Activated T-cell treated with anti-CD3 and anti-CD28 coated beads for 24 hours (primary cell): ENCODE results near the gene PRKCH.

ENCODE experiments used
- DNase-seq: peaks from one replicate; pipeline ENCODE4 v3.0.0-alpha.2; 2020; ENCODE audit warnings: low read depth

The PRKCH gene

DNA sequence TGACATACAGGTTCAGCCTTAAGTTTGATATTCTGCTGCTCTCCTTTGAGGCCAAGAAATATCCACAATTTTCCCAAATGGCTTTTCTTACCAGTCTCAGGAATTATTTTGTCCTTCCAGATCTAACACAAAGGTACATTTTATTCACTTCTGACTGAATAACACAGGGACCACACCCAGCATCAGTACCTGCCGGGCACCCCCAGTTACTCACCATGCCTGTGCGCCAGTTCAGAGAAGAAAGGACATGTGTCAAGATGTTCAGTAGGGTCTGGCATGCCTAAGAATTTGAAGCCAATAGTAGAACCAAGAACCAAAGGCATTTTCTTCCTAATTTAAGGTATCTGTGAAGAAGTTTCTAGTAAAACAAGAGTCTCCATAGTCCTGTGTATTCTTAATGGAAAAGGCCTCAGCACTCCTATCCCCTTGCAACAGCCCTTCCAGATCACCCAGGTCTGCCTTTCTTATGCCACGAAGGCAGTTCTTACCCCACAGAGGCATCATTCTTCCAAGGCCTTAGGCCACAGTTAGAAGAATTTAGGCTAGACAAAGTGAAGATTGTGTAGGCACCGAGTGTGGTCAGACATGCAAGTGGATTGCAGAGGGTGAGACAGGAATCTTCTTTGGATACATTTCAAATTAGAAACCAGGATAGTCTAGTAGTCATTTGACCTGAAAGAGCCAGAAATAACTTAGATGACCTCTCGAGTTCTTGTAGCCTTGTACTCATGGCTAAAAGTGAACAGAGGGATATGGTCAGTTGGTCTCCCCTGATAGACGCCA lies 233.9 kb downstream of the PRKCH start:
- DNase-seq, result no peak

DNA sequence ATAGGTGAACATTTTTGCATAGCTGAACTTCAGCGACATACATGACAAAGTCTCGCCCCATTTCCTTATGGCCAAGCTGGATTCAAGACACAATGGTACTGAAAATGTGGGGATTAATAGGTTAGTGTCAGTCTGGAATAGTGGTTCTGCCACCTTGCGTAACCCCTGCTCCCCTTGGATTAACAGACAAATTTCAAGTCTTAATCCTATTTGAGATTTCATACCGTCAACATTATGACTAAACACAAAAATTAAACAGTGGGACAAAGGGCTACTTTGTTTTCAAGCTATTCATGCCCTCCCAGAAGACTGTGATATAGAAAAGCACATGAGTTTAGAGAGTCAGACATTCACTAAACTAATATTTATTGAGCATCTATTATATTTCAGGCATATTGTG lies 235.1 kb downstream of the PRKCH start:
- DNase-seq, result no peak

DNA sequence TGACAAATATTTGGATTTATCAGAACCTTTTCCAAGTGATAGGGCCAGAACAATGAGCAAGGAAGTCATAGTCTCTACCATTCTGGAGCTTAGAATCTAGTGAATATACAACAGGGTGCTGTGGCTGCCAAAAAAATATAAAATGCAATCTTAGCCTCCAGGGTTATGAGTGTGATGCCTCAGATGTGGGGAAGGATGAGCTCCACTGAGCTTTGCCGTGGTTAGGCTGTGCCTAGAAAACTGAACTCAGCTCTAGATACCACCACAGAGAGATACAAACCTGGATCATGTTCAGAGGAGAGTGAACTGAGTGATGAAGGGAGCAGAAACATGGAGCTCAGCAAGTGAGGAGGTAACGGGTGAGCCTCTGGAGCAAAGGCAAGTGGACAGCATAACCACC lies 235.9 kb downstream of the PRKCH start:
- DNase-seq, result no peak

DNA sequence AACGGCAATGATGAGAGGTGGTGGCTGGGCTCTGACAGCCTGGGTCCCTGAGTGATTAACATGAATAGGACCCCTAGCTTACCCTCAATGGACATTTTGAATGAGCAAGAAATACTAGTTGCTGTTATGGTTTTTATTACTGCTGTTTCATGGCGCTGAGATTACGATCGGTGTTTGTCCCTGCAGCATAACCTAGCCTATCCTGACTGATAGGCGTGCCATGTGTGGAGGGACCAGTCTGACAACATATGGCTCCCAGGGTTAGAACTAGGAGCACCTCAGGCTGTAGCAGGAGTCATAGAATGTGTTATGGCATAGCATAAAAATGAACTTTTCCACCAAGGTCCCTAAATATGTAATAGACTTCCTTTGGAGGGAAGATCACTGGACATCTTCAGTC lies 236.5 kb downstream of the PRKCH start:
- DNase-seq, result no peak

DNA sequence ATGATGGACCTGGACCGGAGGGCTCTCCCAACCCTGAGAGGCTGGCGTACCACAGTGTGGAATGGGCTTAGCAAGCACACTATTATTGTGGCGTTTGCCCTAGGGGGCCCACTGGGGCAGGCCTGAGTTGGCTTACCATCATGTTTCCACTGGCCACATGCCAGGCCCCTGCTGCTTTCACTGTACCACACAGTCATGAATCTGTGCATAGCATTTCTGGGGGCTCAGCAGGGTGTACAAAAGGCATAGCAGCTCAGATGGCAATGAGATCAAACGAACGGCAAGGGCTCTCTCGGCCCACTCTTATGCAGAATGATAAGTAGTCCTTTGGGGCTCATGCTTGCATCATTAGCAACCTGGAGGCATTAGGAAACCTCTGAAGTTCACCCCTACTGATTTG lies 236.9 kb downstream of the PRKCH start:
- DNase-seq, result no peak

DNA sequence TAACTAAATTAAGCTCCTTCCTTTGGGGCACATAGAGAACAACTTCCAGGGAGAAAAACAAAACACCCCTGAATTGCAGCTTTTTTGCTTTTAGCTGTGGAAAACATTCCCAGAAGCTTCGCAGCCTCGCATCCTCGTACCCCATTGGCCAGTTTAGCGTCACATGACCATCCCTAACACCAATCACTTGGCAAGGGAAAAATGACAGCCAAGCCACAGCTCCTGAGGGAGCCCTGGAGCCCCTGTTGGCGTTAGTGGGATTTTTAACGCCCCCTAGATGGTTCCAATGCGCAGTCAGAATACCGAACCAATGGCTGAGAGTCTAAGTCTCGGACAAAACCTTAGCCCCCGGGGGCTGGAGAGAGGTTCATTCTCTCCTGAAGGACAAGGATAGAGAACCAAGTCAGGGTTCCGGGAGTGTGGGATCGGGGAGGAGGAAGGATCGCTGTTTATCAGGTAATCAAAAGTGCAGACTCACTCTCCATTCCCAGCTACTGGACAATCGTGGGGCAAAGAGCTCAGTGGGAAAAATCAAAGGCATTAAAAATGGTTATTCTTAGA lies 238.3 kb downstream of the PRKCH start:
- DNase-seq, result no peak

DNA sequence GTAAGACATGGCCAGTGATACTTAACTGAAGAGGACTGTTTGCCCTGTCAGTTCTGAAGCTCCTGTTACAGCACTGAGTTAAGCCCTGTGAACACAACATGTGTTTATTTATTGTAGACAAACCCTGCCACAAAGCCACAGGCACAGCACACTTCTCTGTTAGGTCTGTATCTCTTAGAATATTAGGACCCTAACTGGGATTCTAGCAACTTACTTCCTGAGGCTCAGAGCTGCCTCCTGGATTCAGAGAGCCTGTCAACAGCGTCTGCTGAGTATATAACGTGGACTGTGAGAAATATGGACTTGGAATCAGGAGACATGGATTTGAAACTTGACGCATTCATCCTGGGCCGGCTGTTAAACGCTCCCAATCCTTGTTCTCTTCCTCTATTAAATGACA lies 238.9 kb downstream of the PRKCH start:
- no peak for DNase-seq

DNA sequence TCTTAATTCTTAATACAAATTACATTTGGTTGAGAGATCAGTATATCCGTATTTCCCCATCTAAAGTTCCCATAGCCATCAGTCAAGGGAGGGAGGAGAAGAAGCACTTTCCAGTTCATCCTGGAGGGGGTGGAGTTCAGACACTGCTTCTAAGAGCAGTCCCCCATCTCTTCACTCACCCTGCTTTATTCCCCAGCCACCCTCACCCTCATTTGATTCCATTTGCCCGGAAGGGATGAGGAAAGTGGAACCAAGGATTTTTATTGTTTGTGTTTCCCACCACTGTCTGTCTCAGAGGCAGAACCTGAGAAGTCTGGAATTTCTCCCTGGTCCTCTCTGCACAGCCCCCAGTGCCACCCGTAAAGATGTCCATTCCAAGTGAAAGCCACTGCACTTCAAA lies 239.7 kb downstream of the PRKCH start:
- DNase-seq, result no peak

DNA sequence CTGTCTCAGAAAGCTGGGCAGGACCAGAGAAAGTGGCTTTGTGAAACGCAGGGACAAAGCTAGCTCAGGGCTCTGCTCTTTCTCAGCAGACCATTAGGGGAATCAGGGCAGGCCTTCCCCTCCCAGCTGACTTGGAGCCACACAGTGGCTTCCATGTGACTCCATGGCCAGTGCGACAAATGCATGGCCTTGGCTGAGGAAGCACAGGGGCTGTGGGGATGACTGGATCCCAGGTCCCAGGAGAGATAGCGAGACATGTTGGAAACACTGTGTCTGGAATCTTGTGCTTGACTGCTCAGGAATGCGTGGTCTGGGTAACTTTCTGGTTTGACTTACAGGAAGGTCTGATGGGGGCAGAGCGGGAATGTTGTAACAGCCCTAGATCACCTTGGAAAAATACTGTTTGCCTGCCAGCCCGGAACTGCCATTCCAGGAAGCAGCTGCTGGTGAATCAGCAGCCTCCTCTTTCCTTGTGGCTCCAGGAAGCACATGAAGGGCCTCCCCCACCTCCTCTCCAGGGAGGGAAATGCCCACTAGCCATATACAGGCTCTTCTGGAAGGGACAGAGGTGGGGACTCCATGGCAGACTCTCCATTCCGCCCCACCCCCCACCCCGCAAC lies 240.4 kb downstream of the PRKCH start:
- no peak for DNase-seq

DNA sequence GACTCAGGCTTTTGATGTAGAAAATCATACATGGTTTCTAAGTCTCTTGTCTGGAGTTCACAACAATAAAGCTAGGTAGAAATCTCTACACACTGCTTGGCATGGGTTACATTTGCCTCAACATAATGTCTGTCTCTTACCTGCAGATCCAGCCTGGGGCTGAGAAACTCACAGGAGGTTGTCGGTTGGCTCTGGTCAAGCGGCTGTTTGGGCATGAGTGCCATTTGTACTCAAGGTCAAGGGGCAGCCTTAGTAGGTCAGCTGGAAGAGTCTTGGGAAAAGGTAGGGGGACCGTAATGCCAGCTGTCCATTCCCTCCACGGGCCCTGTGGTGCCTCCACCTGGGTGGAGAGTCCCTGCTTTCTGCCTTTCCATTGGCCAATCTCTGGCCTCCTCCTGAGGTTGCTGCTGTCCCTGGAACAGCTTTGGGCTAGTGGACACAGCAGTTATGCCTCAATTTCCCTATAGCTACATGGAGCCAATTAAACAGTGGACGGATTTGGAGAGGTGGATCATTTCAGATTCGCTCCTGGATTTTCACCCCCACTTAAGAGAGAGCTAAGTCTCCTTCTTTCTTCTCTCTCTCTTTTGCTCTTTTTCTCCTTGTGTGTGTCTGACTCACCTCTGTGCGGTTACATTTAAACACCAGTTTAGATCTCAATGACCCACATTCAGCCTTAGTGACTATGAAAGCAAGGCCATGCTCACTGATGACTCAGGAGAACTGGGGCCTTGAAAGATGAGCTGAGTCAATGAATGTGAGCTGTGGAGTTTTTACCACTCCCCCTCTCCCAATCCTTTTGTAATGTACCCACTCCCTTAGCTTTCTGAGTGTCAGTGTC lies 241.2 kb downstream of the PRKCH start:
- peak; percentile 32 for DNase-seq

DNA sequence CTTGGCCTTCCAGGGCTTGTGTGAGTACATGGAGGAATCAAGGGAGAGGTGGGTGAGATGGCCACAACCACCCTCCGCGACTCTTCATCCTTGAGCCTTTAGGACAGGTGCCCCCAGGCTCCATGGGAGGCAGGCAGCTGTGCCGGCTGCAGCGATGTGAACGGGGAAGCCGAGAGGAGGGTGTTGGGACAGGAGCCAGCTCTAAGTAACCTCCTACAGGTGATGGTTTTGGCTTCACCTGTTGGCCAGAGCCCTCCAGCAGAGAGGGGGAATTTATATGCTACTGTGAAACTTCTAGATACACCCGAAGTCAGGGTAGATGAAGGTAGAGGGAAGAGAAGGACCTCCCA lies 241.8 kb downstream of the PRKCH start:
- no peak for DNase-seq

DNA sequence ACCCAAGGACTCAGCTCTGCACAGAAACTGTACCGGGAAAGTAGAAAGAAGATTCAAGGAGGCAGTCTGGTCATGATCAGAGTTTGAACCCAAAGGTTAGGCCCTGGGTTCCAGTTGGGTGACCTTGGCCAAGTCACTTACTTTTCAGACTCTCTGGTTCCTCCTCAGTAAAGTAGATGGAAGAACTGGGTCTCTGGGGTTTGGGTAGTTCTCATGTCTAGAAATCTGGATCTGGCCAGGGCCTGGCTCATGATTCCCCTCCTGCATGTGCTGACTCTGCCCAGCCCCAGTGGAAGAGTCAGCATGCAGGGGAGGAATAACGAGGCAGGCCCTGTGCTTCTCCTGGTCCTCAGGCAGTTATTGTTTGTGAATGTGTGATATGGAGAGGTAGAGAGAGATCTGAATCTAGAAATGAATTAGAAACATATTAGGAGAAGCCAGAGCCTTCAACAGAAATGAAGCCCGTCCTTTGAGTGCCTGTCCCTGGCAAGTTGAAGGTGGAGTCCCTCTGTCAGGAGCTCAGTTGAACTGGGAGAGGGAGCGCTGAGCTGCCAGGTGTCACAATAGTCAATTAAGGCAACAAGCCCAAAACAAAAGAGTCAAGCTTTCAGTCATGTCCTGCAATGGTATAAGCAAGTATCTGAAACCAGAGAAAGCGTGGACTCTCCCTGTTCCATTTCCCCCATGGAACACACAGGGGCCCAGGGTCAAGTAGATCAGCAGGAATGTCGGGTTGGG lies 242.7 kb downstream of the PRKCH start:
- no peak for DNase-seq

DNA sequence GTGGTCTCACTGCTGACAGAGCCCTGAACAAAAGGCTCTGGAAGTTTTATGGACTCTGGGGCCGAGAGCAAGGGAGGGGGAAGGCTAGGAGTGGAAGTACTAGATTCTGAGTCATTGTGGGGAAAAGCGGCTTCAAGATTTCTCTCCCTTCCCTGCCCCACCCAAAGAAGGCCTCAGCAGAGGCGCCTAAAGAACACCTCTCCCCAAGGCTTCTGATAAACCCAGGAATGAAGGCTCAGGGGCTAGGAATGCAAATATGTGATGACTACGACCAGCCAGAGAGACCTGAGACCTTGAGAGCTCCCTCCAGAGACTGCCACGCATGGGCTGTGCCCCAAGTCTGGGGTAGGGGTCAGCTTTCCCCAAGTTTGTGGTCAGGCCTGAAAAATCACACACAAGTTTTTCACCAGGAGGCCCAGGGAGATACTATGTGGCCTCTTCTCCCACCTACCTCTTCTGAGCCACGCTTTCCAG lies 243.3 kb downstream of the PRKCH start:
- no peak for DNase-seq

DNA sequence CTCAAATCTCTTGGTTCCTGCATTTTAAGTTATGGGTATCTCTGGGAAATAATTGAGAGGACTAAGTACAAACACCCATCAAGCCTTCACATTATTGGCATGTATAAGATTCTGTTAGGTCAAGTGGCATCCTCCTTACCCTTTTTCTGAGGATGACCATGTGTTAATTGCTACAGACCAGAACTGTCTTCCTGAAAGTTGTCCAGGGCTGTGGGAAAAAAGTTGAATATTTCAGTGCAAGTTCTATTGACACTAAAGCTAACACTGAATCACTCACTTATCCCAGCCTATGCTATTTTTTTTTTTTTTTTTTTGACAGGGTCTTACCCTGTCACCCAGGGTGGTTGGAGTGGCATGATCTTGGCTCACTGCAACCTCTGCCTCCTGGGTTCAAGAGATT lies 243.8 kb downstream of the PRKCH start:
- DNase-seq, result no peak

DNA sequence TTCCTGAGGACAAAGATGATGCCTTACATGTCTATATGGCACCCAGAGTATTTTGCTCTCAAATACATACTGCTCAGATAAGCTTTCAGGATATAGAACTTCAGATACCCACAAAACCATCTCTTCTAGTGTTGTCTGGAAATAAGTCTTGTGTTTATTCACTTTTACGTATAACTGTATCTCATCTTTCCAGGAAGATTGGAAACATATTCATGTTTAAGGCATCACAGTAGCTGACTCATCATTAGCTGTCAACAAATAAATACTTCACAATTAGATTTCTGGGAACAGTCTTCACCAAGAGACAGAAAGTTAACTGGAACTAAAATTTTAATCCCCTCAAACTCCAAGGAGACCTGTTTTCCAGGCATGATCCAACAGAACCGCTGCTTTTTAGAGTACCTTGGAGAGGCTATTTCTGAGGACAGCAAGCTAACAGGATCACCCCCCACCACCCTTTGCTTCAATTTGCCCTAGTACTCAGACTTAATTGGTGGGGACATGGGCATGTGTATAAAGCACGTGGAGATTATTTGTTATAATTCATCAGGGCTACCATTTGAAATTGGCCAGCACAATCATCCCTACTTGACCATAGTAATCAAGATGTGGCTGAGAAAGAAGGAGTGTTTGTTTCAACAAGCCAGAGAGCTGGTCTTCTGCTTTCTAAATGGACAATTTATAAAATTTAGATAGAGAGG lies 244.6 kb downstream of the PRKCH start:
- DNase-seq, result no peak

DNA sequence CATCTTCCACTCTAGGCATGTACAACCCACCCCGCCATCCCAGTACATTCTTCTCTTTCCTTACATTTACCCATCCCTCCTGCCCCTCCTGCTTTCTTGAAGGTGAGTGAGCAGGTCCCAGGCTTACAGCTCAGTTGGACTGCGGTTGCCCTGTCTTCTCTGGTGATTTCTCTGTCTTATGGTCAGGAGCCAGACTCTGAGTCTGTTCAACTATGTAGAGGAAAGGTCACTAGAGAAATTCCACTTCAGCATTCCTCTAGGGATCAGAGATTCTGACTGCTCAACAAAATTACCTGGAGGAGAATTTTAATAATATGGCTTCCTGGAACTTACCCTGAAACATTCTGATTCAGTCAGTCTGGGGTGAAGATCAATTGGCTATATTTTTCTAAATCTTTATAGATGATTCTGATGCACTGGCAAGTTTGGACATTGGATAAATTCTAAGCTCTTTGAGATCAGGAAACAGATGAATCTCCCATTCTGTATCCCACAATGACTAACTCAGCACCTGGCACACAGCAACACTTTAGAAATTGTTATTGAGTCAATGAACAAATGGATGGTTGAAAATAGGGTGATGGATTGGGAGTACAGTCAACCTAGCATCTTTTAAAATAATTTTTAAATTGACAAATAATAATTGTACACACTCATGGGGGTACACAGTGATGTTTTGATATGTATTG lies 245.3 kb downstream of the PRKCH start:
- no peak for DNase-seq

DNA sequence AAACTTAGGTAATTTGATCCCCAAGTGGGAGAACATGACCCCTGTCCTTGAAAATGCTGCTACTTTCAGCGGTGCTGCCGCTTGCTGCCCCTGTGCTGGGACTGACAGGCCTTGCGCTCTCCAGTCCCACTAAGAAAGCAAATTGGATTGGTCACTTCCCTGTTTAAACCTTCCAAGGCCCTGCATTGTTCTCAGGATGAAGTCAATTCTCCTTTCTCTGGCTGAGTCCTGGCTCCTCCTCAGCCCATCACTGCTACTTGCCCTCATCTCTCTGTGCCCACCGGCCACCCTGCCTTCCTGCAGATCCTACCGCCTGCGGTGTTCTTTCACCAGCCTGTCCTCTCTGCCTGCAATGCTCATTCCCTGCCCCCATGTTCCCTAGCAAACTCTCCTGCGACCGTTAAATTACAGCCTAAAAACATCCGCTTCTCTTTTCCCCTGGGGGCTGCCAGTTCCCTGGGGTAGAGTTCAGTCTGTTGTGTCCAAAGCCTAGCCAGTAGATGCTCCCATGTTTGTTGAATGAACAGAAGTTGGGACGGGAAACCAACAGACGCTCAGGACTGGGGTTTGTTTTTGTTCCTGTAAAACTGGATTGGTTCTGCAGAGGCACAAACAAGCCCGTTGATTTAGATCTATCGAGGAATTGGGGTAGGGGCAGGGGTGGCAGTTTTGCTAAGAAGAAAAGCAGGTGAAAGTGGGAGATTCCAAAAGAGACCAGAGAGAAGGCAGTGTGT lies 246.6 kb downstream of the PRKCH start:
- no peak for DNase-seq

DNA sequence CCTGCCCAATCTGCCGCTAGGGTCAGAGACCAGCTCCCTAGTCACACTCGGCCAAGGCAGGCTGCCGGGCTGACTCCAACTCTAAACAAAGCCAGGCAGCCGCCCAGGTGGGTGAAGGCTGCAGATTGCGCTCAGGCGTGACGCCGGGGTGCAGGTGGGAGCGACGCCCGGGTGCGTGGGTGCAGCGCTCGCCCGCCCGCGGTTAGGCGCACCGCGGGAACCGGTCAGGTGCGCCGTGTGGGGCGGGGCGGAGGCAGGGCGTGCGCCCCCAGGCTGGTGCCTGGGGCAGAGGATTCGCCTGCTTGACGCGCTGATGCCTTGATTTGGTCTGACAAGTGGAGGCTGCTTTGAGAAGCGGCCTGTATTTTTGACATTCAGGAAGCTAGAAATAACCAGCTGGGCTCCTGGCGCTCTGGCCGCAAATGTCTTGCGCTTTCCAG lies 247.2 kb downstream of the PRKCH start:
- DNase-seq, result peak; percentile 24

DNA sequence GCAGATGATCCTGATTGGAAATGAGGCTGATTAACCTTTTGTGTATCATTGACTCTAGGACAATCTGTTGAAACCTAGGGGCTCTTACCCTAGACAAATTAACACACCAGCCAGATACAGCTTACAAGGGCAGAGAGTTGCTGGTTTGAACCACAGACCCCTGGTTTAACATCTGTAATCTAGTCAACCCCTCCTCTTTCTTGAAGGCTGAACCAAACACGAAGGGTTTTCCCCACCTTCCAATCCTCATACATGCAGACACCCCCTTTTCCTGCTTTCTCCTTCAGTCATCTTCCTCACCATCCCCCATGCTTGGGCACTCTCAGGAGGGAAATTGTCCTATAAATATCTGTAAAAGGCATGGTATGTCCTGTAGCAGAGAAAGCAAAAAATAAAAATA lies 247.9 kb downstream of the PRKCH start:
- no peak for DNase-seq
